ENCODE data around the gene CDK14. TPM values are rescaled to one million over a fixed set of nuclear protein-coding genes. Genes with fewer than 3 reads are reported as not detected.

The CDK14 gene
- total and polyA plus RNA-seq, 2 of the 8 experiments (the other 6 are each of a cell fraction or from before 2014, with no cell fraction given), result 5.5 to 47.3 TPM

- CTCF ChIA-PET (ENCODE audit: partially characterized antibody), result interaction anchor here (1.0 to 1.6 kb wide), 2 partner anchors 10 to 106 kb away, joined by 3 to 4 read pairs; no protein-coding TSS in a partner anchor
- Histone ChIP-seq H3K4me2 (ENCODE audit: insufficient read depth in 1 of 2, low read depth in 2 of 2, low read length in 2 of 2) (no peak overlapping the region), H3K18ac (ENCODE audit: extremely low read depth, low read length) (no peak overlapping the region), H4K91ac (replicated peaks; ENCODE audit: insufficient read length, low read length) (no peak overlapping the region), H3K27me3 (replicated peaks in 1 of 4; ENCODE audit: control insufficient read depth in 3 of 4, extremely low read depth in 1 of 4, insufficient read depth in 3 of 4, low read length in 3 of 4) (no peaks in the 10 kb centered on the region), H3K14ac (ENCODE audit: insufficient read length) (no peak overlapping the region), H3K27ac (ENCODE audit: low read depth, low read length) (no peak overlapping the region), H2BK15ac (ENCODE audit: low read length) (no peak overlapping the region), H3K56ac (replicated peaks; ENCODE audit: insufficient read length, low read depth, low read length) (no peak overlapping the region), H4K20me1 (replicated peaks in 1 of 2; ENCODE audit: control insufficient read depth in 1 of 2, insufficient read depth in 2 of 2, low read length in 2 of 2) (no peaks in the 10 kb centered on the region), H2BK20ac (ENCODE audit: low read length) (no peak overlapping the region), H4K5ac (ENCODE audit: insufficient read length, low read depth, low read length) (no peak overlapping the region), H3K4me1 (replicated peaks in 1 of 4; ENCODE audit: control insufficient read depth in 3 of 4, insufficient read depth in 4 of 4, low read length in 3 of 4) (peaks cover 0 to 4% (median 0%) of the 10 kb centered on the region in 4 experiments; a peak in 1 of 7 replicates), H3K4me3 (ENCODE audit: extremely low read depth in 1 of 4, insufficient read depth in 2 of 4, low read depth in 3 of 4, low read length in 4 of 4) (no peak overlapping the region), H2AFZ (ENCODE audit: low read length) (no peak overlapping the region), H3K23ac (ENCODE audit: insufficient read length) (no peak overlapping the region), H4K8ac (ENCODE audit: extremely low read depth, insufficient read depth, low read length) (no peak overlapping the region), H2BK12ac (ENCODE audit: low read depth, low read length) (no peak overlapping the region), H3K4ac (replicated peaks; ENCODE audit: insufficient read length, low read depth, low read length) (no peak overlapping the region), H3K23me2 (ENCODE audit: low read depth, low read length) (no peaks in the 10 kb centered on the region), H2AK5ac (ENCODE audit: low read depth, low read length) (no peak overlapping the region), H3K79me1 (ENCODE audit: low read depth, low read length) (no peaks in the 10 kb centered on the region), H3K79me2 (ENCODE audit: control insufficient read depth in 1 of 2, insufficient read depth in 2 of 2, low read length in 2 of 2) (no peaks in the 10 kb centered on the region), H2BK5ac (ENCODE audit: low read depth, low read length) (no peak overlapping the region), H3K36me3 (ENCODE audit: control insufficient read depth in 2 of 4, insufficient read depth in 4 of 4, low read length in 3 of 4) (no peaks in the 10 kb centered on the region), H2BK120ac (replicated peaks; ENCODE audit: low read depth, low read length) (no peak overlapping the region), H3K9me3 (ENCODE audit: insufficient read depth in 2 of 2, low read depth in 1 of 2, low read length in 1 of 2) (no peaks in the 10 kb centered on the region), H3K9ac (replicated peaks in 1 of 4; ENCODE audit: extremely low read depth in 1 of 4, low read depth in 3 of 4, low read length in 3 of 4) (no peak overlapping the region)
- TF ChIP-seq YY1 (IDR thresholded peaks at IDR 0.05; ENCODE audit: low read depth, low read length), result no peak
- no peak for TF ChIP-seq KDM1A (IDR thresholded peaks at IDR 0.05; ENCODE audit: borderline replicate concordance, low read length)
- TF ChIP-seq MAX (IDR thresholded peaks at IDR 0.05), result no peak
- no peak for TF ChIP-seq SAP30 (IDR thresholded peaks at IDR 0.05; ENCODE audit: insufficient read depth, insufficient replicate concordance, low read length)
- FAIRE-seq (no peak), DNase-seq (ENCODE audit: low read depth in 1 of 2, low spot score in 2 of 2) (no peak)
- POLR2A ChIA-PET (ENCODE audit: partially characterized antibody), result no interaction called here
- WGBS, 2 experiments (ENCODE audit: extremely low coverage in 1 of 2, insufficient coverage in 1 of 2, insufficient read length in 1 of 2, insufficient replicate concordance in 2 of 2, low coverage in 1 of 2, low lambda C conversion rate in 2 of 2, missing lambda C conversion rate in 1 of 2), result 88% methylated on average over 2 of the region's 2 CpGs; no CpG with 5 or more reads in 1 of the 2 experiments
These were observed 599.9 kb downstream of the CDK14 start for GRCh38 chr7:91196058-91196457.
